ES-I3 (cell line): Measurements from ENCODE around the gene BNC2.

Source experiments
- H3K36me3 ChIP-seq: 2 replicates; pipeline ENCODE4 v1.6.1; 2013; ENCODE audit warnings: mild to moderate bottlenecking, low read length, control low read depth, moderate library complexity; ENCODE audit not compliant: insufficient read depth
- H3K4me1 ChIP-seq: 2 replicates; pipeline ENCODE4 v1.6.1; 2013; ENCODE audit warnings: mild to moderate bottlenecking, control low read depth, low read length; ENCODE audit not compliant: insufficient read depth
- H3K9ac ChIP-seq: 2 replicates; pipeline ENCODE4 v1.6.1; 2013; ENCODE audit warnings: low read depth, mild to moderate bottlenecking, low read length, moderate library complexity
- H3K9me3 ChIP-seq: 2 replicates; pipeline ENCODE4 v1.6.1; 2013; ENCODE audit warnings: mild to moderate bottlenecking, low read length, moderate library complexity; ENCODE audit not compliant: control insufficient read depth, insufficient read depth

BNC2 gene

DNA sequence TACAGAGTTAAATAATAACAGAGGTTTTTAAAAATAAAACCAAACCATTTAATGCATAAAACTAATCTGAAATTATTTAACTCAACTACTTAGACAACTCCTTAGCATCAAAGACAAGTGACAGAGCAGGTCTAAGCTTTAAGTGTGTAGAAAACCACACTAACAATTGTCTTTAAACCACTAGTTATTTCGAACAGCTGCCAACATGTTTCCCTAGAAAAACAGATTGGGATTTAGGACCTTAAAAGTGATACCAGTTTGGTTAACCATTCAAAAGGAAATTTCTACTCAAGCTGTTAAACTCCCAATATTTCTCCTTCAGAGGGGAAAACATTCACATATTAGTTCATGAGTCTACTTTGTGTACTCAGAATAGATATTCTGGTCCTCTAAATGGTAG is 208.7 kb downstream of the BNC2 start:
- Histone ChIP-seq H3K36me3 (no peaks in the 10 kb centered on the region), H3K9me3 (no peaks in the 10 kb centered on the region), H3K4me1 (no peaks in the 10 kb centered on the region), H3K9ac (no peak overlapping the region)

DNA sequence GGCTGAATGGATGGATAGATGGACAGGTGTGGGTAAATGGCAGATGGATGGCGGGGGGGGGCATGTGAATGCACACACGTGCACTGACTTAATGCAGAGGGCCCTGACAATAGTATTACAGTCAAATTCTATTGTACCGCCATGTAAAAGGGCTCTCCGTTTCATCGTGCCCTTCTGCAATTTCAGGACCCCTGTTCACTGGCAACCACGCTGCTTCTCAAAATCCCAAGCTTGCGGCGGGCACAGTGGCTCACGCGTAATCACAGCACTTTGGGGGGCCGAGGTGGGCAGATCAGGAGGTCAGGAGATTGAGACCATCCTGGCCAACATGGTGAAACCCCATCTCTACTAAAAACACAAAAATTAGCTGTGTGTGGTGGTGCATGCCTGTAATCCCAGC is 211.4 kb downstream of the BNC2 start:
- Histone ChIP-seq H3K9me3 (no peaks in the 10 kb centered on the region), H3K36me3 (no peaks in the 10 kb centered on the region), H3K9ac (no peak overlapping the region), H3K4me1 (peaks cover 18% of the 10 kb centered on the region)

GRCh38 chr9:16656432-16657169 is 213.9 kb downstream of the BNC2 start:
- peaks cover 37% of the 10 kb centered on the region for H3K4me1 ChIP-seq
- H3K36me3 ChIP-seq, result no peaks in the 10 kb centered on the region
- no peak overlapping the region for H3K9ac ChIP-seq
- no peaks in the 10 kb centered on the region for H3K9me3 ChIP-seq

DNA sequence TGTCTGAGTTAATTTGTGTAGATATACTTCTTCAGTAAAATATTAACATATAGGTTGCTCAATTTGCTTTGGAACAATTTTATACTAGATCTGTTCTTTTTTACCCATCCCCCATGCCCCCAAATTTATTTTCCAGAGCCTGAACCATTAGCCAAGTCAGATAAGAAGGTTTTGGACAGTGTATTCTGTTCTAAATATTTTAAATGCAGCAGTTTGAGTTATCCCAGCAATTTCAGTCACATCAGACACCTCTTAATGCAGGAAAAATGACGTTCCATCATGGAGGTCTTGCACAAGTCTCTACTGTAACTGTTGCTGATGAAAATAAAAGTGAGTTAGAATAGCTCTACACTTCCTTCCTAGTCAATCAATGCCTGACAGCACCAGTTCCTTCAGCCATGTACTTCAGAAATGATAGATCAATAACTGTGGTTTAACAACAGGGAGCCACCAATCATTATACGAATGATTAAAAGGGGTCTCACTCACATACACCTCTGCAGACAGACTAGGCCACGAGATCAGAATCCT is 215.8 kb downstream of the BNC2 start:
- Histone ChIP-seq H3K9me3 (no peaks in the 10 kb centered on the region), H3K36me3 (no peaks in the 10 kb centered on the region), H3K4me1 (peaks cover 37% of the 10 kb centered on the region), H3K9ac (no peak overlapping the region)

DNA sequence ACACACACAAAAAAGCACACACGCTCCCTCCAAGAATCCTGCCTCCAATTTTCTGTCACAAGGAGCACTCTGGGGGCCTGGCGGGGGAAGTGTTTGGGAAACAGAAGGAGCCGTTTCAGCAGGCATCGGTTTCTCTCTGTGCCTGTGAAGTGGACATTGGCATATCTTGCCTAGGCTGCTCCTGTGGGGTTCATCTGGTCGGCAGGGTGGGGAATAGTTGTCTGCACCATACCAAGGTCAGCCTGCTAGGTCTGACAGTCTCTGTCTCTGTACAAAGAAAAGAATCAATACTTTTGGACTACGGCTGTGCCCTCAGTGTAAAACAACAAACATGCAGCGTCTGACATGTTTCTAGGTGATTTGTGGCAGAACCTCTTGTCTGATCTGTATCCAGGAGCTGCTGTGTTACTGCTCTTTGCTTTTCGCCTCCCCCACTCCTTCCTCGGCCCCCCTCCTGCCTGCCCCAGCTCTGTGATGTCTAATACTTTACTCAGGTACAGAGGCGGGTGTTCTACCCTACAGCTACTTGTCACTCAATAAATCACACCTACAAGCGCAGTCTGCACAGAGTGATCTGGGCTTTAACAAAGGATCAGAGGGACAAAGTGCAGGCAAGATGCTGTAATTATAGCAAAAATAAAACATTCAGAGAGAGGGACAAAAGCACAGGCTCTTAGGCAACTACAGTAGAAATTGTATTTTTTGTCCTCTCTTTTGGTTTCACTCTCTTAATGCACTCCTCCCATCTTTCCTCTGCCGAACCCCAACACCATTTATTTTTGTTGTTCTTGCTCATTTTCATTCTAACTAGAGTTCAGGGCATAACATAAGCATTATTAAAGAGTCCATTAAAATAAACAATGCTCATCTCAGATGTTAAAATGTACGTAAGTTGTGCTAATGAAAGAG is 216.7 kb downstream of the BNC2 start:
- no peak overlapping the region for H3K9ac ChIP-seq

GRCh38 chr9:16652582-16652981 is 217.9 kb downstream of the BNC2 start:
- H3K36me3 ChIP-seq, result no peaks in the 10 kb centered on the region
- peaks cover 37% of the 10 kb centered on the region for H3K4me1 ChIP-seq
- H3K9ac ChIP-seq, result no peak overlapping the region
- no peaks in the 10 kb centered on the region for H3K9me3 ChIP-seq

More for the DNA sequence above, 216.7 kb downstream of the BNC2 start:
- Histone ChIP-seq H3K4me1 (peaks cover 37% of the 10 kb centered on the region), H3K9me3 (no peaks in the 10 kb centered on the region), H3K36me3 (no peaks in the 10 kb centered on the region)

DNA sequence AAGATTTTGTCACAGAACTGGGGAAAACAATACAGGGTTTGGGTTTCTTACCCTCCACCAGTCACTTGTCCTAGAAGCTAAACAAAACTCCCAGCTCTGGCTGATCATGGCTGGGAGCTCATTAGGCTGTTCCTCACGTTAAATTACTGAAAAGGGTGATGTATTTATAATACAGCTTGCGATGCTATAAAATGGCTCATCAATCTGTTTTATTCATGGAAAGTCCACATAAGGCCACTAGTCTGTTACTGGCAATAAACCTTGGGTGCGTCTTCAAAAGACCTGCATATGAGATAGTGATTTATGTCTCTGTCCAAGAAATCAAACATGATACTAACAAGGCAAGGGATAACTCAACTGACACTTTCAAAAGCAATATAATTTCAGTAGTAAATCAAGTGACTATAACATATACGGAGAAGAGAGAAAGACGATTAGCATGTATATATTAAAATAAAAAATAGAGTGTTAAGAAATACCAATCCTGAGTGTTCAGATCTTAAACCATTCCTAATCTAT is 219.0 kb downstream of the BNC2 start:
- peaks cover 37% of the 10 kb centered on the region for H3K4me1 ChIP-seq
- no peaks in the 10 kb centered on the region for H3K9me3 ChIP-seq
- H3K9ac ChIP-seq, result no peak overlapping the region; the same call in 1 of the 2 replicates
- H3K36me3 ChIP-seq, result no peaks in the 10 kb centered on the region

- Histone ChIP-seq H3K36me3 (no peaks in the 10 kb centered on the region), H3K9me3 (no peaks in the 10 kb centered on the region), H3K4me1 (peaks cover 5% of the 10 kb centered on the region; the same call in 1 of the 2 replicates), H3K9ac (no peak overlapping the region)
These were observed 224.5 kb downstream of the BNC2 start for GRCh38 chr9:16645970-16646369.

- no peaks in the 10 kb centered on the region for H3K36me3 ChIP-seq
- H3K4me1 ChIP-seq, result peaks cover 11% of the 10 kb centered on the region
- no peaks in the 10 kb centered on the region for H3K9me3 ChIP-seq
- H3K9ac ChIP-seq, result no peak overlapping the region
These were observed 227.9 kb downstream of the BNC2 start for GRCh38 chr9:16642421-16643109.

GRCh38 chr9:16640649-16641048 is 229.8 kb downstream of the BNC2 start:
- H3K9ac ChIP-seq, result no peak overlapping the region
- H3K36me3 ChIP-seq, result no peaks in the 10 kb centered on the region
- no peaks in the 10 kb centered on the region for H3K9me3 ChIP-seq
- peaks cover 18% of the 10 kb centered on the region for H3K4me1 ChIP-seq

GRCh38 chr9:16639644-16640043 is 230.8 kb downstream of the BNC2 start:
- Histone ChIP-seq H3K9me3 (no peaks in the 10 kb centered on the region), H3K9ac (no peak overlapping the region), H3K36me3 (no peaks in the 10 kb centered on the region)

GRCh38 chr9:16637911-16638310 is 232.6 kb downstream of the BNC2 start:
- Histone ChIP-seq H3K36me3 (no peaks in the 10 kb centered on the region), H3K9me3 (no peaks in the 10 kb centered on the region), H3K4me1 (peaks cover 13% of the 10 kb centered on the region), H3K9ac (no peak overlapping the region)

More at GRCh38 chr9:16639644-16640043, 230.8 kb downstream of the BNC2 start:
- peaks cover 14% of the 10 kb centered on the region for H3K4me1 ChIP-seq

DNA sequence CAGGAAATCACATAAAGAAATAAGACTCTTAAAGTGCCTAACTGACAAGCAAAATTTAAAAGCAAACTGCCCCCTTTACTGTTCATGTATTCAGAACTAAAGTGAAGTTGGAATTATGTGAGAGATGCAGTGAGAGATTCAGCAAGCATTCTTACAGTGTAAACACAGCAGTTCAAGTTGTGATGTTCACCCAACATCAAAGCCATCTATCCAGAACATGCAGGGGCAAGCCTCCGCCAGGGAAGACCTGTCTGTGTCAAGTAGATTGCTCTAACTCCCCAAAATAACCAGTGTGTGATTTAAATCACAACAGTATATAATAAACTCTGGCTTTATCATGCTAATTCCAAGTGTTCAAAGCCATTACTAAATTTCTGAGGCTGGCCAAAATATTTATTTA is 233.3 kb downstream of the BNC2 start:
- Histone ChIP-seq H3K36me3 (no peaks in the 10 kb centered on the region), H3K9ac (no peak overlapping the region), H3K4me1 (peaks cover 13% of the 10 kb centered on the region), H3K9me3 (no peaks in the 10 kb centered on the region)

GRCh38 chr9:16633794-16634193 is 236.7 kb downstream of the BNC2 start:
- Histone ChIP-seq H3K9me3 (no peaks in the 10 kb centered on the region), H3K9ac (no peak overlapping the region), H3K36me3 (no peaks in the 10 kb centered on the region), H3K4me1 (peaks cover 13% of the 10 kb centered on the region)
